GM21737 (cell line): Measurements from ENCODE around the gene PDK1.
"Not testable (repeated sequence)": the region's sequence is repeated elsewhere in the genome, so short reads cannot be mapped to it uniquely, and the experiment has no call there.

ENCODE experiments used
- ATAC-seq: cut with Tn5 transposase; IDR thresholded peaks from one replicate; pipeline ENCODE4 v1.9.1; 2021; ENCODE audit warnings: mild to moderate bottlenecking, moderate library complexity; ENCODE audit not compliant: unreplicated experiment

PDK1 gene

DNA sequence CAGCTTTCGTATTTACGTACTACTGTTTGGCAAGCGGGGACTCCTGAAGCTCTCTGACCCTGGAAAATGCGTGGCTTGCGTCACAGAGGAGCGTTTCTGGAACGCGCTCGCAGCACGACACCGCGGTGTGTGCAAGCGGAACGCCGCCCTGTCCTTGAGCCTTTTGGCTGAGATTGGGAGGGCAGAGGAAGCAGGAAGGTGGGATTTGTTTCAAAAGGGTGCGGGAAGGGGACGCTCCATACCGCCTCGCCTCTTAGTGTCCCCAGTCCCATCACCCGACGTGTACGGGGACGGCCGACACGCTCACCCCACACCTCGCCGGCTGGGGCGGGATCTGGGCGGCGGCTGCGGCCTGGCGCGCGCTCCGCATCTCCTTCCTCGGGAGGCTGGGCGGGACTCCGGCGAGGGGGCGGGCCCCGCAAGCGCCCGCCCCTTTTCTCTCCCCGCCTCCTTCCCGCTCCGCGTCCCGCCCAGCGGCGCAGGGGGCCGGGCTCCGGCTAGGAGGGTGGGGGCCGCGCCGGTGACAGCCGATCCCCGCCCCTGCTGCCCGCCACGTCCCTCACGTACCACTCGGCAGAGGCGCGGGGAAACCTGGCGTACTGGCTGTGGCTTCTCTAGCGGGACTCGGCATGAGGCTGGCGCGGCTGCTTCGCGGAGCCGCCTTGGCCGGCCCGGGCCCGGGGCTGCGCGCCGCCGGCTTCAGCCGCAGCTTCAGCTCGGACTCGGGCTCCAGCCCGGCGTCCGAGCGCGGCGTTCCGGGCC is at the start of gene PDK1:
TSS of gene PDK1 (plus strand) at position 569 of the 762 bp plus-strand sequence. CDS start at position 630, 61 bp downstream.
- ATAC-seq, result peak; percentile 91

DNA sequence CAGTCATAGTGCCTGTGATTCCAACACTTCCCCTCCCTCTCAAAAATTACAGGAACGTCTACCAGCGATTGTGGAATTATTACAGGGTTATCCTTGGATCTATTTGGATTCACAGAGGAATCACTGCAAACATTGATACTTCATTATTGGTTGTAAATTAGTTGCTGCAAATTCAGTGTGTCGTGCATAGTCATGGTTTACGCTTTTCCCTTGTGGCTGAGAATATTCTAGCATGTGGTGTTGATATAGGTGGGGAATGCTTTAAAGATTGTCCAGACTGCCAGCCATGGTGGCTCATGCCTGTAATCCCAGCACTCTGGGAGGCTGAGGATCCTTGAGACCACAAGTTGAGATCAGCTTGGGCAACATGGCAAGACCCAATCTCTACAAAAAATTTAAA is 48.7 kb upstream of the PDK1 start:
- no peak for ATAC-seq

DNA sequence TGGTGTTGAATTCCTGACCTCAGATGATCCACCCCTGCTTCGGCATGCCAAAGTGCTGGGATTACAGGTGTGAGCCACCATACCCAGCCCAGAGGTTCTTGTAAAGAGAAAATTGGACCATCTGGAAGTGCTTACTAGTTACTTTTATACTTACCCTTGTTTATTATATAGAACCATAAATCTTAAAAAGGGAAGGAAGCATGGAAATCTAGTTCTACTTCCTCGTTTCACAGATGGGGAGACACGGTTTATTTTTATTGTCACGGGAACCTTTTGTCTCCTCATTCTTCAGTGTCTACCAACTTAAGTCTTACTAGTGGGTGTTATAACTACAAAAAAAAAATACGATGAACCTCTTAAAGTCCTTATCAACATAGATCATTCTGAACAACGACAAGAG is 45.8 kb upstream of the PDK1 start:
- ATAC-seq, result no peak

DNA sequence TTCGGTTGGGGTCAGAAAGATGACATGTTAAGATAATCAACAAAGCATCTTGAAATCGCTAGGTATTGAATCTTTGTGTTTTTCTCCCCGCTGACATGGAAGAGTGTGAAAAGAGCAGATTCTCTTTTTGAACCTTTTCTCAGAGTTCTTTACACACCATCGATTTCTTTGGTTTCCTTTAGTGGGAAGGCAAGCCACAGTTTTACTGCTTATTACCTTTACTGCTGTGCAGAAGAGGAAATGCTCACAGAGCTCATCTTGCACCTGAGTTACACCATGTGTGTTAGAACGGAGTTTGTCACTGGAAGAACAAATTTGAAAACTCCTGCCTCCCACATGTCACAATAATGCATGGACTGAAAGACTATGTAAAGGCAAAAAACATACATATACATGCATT is 45.3 kb upstream of the PDK1 start:
- no peak for ATAC-seq

DNA sequence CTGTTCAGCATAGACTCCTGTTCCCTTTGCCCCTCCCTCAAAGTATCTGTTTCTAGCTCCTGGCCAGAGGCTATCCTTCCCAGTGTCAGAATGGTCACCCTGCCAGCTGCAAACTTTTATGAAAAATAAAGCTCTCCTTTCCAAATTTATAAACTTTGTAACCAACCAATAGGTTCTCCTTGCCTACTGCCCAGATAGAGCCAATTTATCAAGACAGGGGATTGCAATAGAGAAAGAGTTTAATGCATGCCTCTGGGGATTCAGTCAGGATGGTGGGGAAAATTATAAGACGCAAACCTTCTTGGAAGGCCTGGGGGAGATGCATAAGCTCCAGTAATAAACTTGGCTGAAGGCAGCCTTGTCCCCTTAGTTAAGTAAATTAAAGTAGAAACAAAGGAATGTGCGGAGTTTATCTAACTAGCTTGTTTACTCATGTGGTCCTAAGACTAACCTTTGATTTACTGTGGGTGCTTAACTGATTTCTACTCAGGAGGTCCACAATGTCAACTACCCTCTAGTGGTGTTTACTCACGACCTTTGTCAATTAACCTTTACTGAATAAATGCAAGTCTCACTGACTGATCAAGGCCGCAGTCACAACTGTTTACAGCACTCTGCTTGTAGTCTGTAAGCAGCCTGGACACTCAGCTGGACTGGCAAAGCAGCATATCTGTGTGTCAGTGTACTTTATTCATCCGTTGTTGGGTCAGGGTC is 42.9 kb upstream of the PDK1 start:
- ATAC-seq, result no peak

DNA sequence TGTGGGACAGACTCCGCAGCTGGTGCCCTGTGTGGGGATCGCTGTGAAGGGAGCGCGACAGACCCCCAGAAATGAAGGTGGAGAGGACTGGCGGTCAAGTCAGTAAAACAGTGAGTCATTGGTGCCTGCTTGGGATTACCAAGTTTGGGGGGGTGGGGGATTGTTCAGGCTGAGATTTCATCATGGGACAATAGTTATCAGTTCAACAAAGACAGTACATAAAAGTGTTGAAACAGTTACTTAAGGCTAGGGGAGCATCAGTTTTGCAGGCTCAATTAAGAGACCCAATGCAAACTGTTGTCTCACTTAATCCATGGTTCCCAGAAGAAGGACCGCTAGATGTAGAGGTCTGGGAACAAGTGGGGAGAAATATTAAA is 42.4 kb upstream of the PDK1 start:
- no peak for ATAC-seq

DNA sequence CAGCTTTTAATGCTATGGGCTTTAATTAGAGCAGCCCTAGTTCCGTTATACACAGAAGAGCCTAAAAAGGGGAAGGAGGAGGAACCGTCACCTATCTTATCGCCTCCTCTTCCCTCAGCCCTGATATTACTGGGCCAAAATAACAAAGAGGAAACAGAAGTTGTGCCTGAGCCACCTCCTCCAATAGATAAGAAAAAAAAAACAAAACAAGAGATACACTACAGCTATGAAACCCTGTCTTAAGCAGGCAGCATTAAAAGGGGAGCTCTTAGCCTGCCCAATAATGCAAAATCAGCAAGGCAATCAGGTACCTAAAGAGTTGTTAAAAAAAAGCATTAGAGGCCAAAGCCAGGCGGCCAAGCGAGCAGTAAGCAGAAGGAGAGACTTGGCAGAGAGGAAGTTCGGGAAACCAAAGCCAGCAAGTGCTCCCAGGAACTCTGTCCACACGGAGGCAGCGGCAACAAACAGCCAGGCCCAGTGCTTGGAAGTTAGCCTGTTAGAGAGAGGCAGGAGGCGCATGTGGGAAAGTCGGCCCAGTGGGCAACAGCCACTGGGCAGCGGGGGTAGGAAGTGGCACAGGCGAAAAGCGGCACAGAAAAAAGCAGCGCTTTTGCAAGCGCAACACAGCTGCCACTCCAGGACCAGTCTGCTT is 41.8 kb upstream of the PDK1 start:
- no peak for ATAC-seq

DNA sequence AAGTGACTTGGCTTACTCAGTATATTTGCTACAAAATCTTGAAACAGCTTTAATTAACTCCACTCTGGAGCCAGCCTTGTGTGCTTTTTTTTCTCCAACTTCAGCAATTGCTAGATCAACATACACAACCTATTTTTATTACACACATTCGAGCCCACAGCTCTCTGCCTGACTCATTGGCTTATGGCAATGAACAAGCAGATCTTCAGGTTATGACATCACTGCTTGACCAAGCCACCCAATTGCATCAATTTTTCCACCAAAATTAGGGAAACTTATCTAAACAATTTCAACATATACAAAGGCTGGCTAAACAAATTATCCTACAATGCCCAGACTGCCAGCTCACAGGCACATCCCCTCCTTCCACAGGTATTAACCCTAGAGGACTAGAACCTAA is 39.6 kb upstream of the PDK1 start:
- no peak for ATAC-seq

DNA sequence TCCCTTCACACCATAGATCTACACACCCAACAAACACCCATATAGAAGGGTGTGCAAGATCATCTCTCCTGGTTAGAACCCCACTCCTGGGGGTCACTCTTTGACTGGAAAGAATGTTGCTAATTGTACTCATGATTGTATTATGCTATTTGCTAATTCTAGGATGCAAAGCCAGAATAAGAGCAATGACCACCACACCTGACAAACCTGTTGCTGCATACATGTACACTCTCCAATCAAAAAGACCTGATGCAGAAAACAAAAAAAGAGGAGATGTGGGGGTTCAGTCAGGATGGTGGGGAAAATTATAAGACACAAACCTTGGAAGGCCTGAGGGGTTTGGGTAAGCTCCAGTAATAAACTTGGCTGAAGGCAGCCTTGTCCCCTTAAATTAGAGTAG is 36.9 kb upstream of the PDK1 start:
- no peak for ATAC-seq

DNA sequence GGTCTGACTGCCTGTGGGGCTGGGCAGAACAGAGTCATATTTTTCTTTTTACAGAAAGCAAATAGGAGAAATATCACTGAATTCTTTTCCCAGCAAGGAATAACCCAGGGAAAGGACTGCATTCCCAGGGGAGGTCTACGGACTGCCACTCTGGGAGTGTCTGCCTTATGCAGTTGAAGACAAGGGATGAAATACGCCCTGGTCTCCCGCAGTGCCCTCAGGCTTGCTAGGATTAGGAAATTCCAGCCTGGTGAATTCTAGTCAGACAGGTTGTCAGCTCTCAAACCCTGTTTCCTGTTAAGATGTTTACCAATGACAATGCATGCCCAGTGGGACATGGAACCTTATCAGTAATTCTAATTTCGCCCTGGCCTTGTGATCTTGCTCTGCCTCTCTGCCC is 30.3 kb upstream of the PDK1 start:
- no peak for ATAC-seq

DNA sequence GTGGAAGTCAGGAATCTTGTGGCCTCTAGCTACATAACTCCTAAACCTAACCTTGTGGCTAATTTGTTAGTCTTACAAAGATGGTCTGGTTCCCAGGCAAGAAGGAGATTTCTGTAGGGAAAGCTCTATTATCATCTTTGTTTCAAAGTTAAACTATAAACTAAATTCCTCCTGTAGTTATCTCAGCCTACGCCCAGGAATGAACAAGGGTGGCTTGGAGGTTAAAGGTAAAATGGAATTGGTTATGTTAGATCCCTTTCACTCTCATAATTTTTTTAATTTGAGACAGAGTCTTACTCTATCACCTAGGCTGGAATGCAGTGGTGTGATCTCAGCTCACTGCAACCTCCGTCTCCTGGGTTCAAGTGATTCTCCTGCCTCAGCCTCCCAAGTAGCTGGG is 24.6 kb upstream of the PDK1 start:
- no peak for ATAC-seq

DNA sequence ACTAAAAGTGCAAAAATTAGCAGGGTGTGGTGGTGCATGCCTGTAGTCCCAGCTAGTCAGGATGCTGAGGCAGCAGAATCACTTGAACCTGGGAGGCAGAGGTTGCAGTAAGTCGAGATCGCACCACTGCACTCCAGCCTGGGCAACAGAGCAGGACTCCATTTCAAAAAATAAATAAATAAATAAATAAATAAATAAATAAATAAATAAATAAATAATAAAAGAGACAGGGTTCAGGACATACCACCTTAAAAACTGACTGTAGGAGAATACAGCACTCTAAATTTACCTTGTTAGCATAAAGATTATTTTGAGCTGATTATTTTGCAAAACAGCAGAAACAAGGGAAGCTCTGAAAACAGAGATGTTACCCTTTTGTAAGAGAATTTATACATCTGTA is 23.4 kb upstream of the PDK1 start:
- ATAC-seq, result not testable (repeated sequence)

DNA sequence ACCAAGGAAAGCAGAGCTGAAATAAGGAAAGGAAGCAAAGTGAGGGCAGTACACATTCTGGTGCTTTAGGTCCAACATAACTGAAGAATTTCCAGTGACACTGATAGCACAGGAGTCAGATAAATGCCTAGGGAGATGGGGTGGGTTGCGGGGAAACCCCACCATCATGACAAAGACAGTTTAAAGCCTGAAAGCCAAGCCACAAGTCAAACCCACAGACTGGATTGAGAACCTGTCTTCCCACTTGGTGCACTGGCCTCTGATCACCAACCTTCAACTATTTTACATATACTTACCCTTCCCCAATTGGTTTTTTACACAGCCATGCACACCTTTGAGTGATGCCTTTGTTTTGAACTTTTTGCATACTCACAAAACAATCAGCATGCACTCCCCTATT is 22.2 kb upstream of the PDK1 start:
- ATAC-seq, result no peak

DNA sequence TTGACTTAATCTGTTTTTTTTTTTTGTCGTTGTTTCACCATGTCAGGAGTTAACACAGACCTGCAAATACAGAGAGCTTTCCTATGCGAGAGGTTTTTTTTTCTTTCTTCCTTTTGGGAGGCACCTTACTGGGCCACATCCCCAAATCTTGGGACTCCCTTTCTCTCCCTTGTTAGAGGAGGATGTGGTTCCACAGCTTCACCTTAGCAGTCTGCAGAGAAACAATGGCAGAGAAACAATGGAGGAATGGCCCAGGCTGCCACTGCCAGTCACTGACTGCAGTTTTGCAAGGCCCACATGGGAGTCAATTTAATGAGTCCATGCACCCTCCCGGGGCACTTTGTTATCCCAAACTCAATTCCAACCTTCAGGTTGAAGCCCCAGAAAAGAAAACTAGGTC is 20.8 kb upstream of the PDK1 start:
- no peak for ATAC-seq

DNA sequence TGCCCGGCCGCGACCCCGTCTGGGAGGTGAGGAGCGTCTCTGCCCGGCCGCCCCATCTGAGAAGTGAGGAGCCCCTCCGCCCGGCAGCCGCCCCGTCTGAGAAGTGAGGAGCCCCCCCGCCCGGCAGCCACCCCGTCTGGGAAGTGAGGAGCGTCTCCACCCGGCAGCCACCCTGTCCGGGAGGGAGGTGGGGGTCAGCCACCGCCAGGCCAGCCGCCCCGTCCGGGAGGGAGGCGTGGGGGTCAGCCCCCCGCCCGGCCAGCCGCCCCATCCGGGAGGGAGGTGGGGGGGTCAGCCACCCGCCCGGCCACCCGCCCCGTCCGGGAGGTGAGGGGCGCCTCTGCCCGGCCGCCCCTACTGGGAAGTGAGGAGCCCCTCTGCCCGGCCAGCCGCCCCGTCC is 18.0 kb upstream of the PDK1 start:
- not testable (repeated sequence) for ATAC-seq

DNA sequence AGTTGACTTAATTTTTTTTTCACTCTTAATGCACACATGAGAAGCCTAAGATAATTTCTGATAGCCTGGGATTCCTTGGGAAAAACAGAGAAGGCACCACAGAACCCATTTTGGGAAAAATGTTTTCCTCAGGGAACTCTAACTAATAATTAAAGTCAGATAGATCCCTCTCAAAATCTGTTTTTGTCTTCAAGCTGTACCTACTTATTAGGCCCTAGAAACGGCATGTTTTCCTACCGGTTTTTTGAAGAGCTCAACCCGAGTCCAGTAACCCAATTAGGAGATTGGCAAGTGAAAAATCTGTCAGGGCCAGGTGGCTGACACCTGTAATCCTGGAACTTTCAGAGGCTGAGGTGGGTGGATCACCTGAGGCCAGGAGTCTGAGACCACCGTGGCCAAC is 16.1 kb upstream of the PDK1 start:
- no peak for ATAC-seq

DNA sequence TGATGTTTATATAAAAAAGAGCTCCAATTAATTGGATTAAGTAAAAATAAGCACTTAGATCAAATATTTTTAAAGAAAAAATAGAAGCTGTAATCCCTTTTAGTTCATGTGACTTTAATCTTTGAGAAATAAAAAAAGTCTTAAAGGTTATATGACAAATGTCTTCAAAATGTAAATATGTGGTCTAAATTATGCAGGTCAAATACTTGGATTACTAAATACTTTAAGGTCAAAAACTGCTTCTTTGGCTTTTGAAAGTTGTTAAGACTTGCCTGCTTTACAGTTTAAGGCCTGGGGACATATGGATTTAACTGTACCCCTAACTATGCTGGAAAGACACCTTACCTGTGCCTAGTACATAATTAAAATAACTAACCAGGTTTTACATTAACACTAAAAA is 15.5 kb upstream of the PDK1 start:
- ATAC-seq, result no peak

DNA sequence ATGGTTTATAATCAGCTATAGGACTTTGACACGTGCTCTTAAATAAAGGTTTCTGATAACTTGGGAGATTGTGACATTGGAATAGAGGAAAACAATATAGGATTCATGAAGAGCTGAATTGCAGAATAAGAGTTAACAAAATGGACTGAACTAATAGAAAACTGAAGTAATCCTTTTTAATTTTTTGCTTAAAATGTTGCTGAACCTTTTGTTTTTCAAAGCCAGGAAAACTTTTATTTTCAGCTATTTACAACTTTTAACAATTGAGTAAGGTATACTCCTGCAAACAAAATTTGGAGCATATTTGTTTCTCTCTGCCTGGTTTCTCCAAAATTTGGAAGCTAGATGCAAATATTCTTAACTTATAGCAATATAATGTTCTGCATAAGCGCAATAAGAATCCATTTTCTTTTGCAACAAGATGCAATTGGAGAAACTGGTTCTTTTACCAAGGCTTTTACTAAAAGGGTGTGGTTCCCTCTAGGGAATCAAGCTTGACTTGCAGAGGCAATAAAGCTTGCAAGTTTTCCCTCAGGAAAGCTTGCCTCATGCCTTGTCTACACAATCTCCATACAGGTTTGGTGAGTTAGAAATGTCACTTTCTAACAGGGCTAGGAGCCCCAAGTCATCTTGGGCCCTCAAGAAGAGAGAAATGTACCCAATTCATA is 10.3 kb upstream of the PDK1 start:
- ATAC-seq, result no peak

DNA sequence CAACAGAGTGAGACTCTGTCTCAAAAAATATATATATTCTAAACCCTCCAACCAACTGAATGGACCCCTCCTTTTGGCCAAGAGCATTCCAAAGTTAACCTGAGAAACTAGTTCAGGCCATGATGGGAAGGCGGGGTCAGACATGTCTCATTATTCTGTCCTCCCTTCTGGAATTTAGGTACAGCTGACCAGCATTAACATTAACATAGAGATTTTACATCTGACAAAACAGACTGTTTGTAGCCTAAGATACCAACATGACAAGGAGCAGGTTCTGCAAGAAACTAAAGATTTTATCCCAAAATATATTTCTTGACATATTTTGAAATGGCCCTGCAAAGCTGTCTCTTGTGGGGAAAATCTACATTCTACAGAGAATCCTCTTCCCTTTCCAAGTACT is 6.8 kb upstream of the PDK1 start:
- no peak for ATAC-seq

DNA sequence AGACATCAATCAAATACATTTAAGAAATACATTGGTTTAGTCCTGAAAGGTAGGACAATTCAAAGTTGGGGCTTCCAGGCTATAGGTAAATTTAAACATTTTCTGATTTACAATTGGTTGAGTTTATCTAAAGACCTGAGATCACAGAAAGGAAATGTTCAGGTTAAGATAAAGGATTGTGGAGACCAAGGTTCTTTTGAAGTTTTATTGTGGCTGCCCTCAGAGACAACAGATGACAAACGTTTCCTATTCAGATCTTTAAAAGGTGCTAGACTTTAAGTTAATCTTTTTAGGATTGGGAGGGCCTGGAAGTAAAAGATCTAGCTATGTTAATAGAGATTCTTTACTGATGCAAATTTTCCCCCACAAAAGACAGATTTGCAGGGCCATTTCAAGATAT is 6.1 kb upstream of the PDK1 start:
- not testable (repeated sequence) for ATAC-seq

DNA sequence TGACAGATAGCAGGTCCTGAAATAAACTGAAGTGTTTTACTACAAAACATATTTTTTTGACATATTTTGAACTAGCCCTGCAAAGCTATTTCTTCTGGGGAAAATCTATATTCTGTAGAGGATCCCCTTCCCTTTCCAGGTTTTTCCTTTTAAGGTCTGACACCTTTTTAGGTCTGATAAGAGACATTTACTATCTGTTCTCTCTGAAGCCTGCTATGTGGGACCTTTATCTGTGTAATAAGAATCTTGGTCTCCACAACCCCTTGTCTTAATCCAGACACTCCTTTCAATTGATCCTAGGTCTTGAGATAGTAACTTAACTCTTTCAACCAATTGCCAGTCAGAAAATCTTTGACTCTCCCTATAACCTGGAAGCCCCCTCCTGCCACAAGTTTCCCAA is 5.5 kb upstream of the PDK1 start:
- ATAC-seq, result no peak

DNA sequence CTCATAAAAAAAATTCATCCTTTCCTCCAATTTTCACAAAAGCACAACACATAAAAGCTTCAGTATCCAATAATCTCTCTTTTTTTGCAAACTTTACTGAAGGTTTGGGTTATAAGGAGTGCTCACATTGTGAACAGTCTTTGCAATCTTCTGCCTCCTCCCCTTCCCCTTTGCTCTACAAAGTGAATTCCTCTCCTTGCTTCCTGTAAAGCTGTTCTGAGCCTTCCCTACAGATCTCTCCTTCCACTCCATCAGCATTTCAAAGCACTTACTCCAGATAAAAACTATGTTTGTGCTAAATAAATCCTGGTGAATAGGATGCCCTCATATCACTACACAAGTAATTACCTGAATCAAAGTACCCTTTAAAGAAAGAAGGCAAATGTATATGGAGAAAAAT is 4.6 kb upstream of the PDK1 start:
- ATAC-seq, result no peak
